ENCODE data around the gene NFATC1. TPM values are rescaled to one million over a fixed set of nuclear protein-coding genes. Genes with fewer than 3 reads are reported as not detected.
A peak's percentile ranks its signal among the peaks of the same experiment; 100 is the strongest.

Gene NFATC1
- total RNA-seq, 1 donor from 2014 or later = 35.4 TPM

DNA sequence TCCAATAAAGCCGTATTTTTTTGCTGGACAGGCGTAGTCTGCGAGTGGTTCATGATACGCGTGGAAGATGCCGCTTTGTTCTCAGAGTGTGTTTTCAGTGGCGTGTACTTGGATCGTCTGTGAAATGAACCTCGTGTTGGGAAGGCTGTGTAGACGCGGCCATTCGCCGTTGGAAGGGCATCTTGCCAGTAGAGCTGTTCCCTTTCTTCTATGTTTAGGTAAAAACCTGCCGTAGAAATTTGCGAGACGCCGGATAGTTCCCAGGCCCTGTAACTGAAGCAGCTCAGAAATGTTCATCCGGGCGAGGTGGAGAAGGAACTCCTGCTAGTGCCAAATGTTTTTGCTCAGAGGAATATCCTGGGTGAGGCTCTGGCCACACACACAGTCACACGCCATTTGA is 133.6 kb downstream of the NFATC1 start:
- DNase-seq (ENCODE audit: low spot score) = peak; percentile 72

DNA sequence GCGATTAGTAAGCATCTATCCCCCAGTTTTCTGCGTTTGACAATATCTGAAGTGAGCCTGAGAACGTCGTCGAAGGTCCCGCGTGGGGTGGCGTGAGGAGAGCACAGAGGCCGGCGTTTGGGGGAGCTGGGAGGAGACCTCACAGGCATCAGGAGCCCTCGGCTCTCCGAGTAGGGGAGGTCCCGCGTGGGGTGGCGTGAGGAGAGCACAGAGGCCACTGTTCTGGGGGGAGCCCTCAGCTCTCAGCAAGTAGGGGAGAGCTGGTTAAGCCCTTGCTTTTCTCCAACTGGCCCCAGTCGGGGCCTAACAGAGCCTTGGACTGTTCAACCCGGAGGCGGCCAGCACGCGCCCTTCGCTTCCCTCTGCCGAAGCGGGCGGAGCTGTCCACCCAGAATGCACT is 134.3 kb downstream of the NFATC1 start:
- DNase-seq (ENCODE audit: low spot score) = peak; percentile 80

DNA sequence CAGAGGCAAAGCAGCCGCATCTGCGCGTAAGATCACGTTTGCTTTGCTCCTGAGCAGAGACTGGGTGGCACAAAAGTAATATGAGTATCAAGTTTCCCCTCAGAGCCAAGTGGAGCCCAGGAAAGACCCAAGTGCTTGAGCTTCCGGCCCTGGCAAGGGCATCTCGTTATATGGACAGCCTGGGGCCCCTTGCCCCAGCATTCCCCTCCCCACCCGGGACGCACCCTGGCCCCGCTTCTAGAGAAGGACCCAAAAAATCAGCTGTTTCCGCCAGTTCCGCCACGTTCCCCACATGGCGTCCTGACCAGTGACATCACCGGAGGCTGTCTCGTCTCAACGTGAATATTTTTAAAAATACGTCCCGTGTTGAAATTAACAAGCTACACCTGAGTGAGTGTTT is 135.1 kb downstream of the NFATC1 start:
- DNase-seq (ENCODE audit: low spot score) = peak; percentile 47

DNA sequence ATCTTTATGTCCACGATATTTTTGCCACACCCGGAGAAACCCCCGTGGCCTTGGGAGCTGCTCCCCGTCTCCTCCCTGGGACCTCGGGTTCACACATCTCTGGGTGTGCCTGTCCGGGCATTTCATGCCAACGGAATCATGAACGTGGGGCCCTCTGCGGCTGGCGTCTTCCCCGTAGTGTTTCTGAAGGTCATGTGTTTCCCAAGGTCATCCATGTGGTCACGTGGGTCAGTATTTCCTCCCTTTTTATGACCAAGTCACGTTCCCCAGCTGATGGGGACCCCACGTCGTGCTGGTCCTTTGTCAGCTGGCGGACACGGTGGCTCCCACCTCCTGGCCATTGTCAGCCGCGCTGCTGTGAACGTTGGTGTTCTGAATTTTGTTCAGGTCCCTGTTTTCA is 135.7 kb downstream of the NFATC1 start:
- DNase-seq (ENCODE audit: low spot score) = peak; percentile 65

DNA sequence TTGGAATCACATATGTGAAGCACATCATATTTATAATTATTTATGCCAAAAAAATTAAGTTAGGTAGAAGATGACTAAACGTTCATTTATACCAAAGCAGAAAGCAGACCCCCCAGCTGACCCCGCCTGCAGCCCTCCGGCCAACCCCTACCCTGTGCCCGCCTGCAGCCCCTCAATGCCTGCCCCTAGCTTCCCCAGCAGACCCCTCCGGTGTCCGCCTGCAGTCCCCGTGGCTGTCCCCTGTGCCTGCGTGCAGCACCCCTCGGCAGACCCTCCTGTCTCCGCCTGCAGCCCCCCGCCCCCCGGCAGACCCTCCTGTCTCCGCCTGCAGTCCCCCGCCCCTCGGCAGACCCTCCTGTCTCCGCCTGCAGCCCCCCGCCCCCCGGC is 136.2 kb downstream of the NFATC1 start:
- peak; percentile 47 for DNase-seq (ENCODE audit: low spot score)

DNA sequence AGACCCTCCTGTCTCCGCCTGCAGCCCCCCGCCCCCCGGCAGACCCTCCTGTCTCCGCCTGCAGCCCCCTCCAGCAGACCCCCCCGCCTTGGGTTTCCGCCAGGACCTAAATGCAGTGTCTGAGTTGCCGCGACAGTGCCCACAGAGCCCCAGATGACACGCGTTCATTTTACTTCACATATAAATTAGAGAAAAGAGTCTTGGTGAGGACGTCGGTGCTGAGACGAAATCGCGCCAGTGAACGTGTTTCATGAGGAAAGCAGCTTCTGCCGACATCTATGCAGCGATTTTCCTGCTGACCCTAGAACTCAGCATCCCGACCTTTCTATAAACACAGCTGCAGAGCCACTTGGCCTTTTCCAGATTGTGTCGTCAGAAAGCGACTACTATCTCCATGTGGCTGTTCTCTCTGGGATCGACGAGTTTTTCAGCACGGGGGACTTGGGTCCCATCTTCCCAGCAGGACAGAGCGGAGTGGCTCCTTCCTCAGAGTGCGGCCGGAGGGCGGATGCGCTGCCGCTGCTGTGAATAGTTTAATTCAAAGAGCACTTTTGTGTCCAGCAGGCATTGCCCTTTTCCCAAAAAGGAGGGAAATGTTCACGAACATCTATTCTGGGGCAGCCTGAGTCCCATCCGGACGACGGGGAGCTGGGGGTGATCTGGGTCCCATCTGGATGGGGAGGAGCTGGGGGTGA is 136.7 kb downstream of the NFATC1 start:
- DNase-seq (ENCODE audit: low spot score) = peak; percentile 83

DNA sequence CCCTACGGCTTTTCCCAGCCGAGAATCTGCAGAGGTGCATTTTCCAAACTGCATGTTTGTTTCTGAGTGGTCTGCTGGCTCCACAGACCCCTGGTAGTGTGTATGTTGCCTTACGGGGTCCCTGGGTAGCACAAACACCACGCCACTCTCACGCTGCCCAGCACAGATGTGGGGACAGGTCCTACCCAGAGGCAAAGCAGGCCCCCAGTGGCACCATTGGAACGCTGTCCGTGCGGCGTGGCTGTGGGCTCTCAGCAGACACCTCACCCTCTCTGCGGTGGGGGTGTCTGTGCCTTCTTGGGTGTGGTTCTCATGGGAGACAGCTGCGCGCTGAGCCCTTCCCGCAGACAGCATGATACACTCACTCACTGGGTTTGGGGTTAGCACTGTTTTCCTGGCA is 137.4 kb downstream of the NFATC1 start:
- DNase-seq (ENCODE audit: low spot score) = peak; percentile 26

DNA sequence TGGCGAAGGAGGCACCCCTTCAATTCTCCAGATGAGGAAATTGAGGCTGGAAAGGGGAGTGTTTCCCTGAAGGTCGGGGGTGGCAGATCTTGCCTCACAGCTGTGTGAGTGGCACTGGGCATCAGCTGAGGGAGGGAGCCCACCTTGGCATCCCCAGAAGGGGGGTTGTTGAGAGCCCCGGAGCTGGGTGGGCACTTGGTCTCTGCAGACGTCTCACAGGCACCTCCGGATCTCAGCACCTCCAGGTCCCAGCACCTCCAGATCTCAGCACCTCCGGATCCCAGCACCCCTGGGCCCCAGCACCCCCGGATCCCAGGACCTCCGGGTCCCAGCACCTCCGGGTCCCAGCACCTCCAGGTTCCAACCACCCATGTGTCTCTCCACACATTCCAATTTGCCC is 137.9 kb downstream of the NFATC1 start:
- DNase-seq (ENCODE audit: low spot score) = peak; percentile 69

DNA sequence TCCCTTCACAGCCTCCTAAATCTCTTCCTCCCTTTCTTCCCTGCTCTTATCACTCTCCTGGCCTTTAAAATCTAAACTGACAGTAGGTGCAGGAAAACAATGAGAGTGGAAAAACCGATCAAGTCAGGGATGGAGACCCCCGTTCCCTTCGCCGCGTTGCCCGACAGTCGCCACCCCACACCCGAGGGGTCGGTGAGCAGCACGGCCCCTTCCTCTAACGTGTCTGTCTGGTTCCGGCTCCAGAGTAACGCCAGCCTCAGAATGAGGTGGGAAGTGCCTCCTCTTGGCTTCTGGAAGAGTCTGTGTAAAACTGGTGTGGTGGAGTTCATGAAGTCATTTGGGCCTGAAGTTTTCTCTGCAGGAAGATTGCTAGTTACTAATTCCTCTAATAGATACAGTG is 138.6 kb downstream of the NFATC1 start:
- peak; percentile 41 for DNase-seq (ENCODE audit: low spot score)

DNA sequence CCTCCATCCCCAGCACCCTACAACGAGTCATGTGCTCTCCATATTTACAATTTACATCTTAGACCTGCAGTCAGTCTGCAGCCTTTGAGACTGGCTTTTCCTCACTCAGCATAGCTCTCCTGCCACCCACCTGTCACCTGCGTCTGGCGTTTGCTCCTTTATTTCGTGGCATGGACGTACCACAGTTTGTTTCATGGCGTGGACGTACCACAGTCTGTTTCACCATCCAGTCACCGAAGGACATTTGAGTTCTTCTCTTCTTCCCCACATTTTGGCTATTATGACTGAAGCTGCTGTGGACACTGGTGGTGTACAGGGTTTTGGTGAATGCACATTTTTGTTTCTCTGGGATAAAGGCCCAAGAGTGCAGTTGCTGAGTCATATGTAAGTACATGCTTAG is 142.0 kb downstream of the NFATC1 start:
- DNase-seq (ENCODE audit: low spot score) = peak; percentile 47

DNA sequence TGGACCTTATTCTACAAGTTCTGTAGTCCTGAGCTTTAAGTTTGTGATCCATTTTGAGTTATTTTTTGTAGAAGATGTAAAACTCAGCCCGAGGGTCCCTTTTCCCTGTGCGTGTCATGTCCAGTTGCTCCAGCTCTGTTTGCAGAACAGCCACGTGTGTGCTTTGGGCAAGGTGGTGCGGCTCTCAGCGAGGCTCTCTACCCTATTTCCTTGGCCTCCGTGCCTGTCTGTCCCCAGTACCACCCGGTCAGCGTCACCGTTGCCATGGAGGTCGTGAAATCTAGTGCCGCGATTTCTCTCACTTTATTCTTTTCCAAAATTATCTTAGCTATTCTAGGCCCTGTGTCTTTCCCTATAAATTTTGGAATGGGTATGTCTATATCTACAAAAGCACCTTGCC is 142.9 kb downstream of the NFATC1 start:
- peak; percentile 64 for DNase-seq (ENCODE audit: low spot score)

DNA sequence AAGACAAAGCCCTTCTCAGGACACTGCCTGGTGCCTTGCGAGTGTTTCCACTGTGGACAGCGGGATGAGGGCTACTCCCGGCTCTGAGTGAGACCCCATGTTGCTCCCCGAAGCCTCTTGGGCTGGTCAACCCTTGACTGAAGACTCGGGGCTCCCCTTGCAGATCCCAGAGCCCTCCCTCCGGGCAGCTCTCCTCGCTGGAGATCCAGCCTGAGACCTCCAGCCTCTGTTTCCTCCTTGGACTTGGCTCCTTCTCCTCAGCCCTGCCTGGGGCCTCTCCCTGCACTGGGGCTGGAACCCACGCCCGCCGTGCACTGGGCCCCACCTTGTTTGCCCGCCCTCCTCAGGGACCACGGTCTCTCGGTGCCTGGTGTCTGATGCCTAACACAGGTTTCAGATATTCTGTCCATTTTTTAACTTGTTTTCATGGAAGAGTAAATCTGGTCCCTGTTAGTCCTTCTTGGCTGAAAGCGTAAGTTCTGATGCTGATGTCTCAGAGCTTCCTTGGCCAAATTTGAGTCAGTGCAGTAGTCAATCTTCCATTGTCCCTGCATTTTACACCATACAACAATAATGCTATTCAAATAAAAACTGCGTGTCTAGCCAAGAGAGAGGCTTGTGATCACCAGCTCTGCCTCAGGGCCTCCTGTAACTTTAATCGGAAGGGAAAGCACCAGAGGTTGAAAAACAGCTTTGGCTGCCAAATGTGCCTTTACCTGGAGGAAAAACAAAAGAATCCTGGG is 144.6 kb downstream of the NFATC1 start:
- peak; percentile 65 for DNase-seq (ENCODE audit: low spot score)

DNA sequence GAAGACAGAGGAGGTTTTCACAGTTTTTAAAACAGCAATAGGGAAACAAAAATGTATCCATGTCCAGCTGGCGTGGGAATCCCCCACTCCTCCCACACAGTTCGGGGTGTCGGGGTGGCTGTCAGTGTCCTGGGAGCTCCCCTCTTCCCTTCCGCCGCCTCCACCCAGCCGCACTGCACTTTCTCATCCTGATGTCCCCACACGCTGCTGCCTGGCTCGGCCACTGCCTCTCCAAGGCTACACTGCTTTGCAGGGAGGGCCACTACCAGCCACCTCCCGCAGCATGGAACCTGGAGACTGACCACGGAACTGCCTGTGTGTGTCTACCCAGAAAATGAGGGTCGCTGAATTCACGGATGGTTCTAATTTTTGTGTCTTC is 145.2 kb downstream of the NFATC1 start:
- DNase-seq (ENCODE audit: low spot score) = peak; percentile 89

DNA sequence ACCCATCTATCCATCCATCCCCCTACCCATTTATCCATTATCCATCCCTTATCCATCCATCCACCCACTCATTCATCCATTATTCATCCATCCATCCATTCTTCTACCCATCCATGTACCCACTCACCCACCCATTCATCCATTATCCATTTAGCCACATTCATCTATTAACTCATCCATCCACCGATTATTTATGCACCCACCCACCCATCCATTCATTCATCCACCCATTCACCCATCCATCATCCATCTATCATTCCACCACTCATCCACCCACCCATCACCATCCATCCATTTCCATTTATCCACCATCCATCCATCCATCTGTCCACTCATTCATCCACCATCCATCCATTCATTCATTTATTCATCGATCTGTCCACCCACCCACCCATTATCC is 146.5 kb downstream of the NFATC1 start:
- DNase-seq (ENCODE audit: low spot score) = no peak

DNA sequence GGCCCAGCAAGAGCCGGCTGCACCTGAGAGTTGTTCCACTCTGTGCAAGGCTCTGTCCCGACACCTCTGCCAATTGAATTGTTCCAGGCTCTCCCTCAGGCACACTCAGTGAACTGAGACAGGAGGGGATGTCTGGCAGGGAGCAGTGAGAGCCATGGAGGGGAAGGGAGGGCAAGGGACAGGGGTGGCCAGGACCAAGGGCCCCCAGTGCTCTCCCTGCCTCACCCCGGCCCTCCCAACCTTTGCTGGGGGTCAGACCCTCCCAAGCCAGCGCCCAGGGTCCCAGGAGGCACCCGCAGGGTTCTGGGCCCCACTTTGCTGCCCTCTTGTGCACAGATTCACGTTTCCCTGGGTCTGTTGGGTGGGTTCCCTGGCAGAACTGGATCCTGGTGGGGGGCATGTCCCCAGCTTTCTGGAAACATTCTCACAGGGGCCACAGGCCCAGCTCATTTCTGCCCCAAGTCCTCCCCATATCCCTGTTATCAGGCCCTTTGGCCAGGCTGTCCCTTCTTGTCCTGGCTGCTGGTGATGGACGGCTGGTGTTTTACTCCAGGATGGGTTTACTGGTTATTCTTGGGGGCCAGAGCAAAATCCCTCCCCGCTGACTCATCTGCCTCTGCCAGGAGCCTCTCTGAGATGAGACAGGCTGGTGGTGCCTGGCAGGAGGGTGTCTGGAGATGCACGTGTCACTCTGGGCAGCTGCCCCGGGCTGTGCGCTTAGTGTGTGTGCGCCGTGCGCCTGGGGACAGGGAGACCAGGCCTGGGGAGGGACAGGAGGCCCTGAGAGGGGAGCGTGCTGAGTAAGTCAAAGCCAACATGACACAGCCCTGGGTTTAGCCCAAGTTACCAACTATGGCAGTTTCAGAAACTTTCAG is 147.4 kb downstream of the NFATC1 start:
- peak; percentile 71 for DNase-seq (ENCODE audit: low spot score)

DNA sequence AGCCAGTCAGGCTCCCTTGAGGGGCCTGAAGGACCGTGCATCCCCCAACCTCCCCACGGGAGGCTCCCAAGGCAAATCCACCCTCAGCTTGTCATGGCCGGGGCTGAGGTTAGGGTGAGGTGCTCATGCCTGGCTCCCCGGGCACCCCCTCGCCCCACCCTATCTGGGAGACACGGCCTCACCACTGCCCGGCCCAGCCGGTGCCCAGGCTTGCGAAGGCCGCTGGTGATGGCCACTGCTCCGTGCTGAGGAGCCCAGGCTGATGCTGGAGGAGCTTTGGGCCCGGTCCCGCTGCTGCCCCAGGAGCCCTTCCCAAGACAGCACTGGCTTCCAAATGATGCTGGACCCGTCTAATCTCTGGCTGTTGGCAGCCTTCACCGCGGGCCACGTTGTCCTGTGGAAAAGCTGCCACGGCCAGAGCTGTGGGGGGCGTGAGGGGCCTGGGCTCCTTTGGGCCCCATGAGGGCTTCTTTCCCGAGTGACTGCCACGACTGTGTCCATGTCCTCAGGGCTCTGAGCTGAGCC is 148.2 kb downstream of the NFATC1 start:
- peak; percentile 64 for DNase-seq (ENCODE audit: low spot score)

DNA sequence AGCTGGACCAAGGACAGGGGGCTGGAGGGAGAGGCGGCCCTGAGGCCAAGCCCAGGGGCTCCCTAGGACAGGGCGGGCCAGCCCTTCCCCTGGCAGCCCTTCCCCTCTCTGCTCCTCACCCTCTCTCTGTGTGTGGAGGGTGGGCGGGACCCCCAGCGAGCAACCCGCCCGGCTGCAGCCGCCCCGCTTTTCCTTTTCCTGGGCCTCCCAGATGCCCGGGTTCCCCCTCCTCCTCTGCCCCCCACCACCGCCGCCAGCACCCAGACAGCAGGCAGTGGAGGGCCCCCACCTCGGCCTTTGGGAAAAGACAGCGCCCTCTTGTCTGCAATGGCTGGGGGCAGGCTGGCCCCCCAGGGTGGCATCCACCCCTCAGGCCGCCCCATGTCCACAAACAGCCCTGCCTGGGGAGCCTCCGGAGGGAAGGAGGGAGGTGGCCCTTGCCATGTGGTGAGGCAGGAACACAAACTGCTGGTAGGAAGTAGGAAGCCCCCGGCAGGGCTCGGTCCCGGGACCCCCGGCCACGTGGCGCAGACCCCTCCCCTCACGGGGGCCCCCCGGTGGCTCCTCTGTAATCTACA is 148.7 kb downstream of the NFATC1 start:
- peak; percentile 86 for DNase-seq (ENCODE audit: low spot score)

DNA sequence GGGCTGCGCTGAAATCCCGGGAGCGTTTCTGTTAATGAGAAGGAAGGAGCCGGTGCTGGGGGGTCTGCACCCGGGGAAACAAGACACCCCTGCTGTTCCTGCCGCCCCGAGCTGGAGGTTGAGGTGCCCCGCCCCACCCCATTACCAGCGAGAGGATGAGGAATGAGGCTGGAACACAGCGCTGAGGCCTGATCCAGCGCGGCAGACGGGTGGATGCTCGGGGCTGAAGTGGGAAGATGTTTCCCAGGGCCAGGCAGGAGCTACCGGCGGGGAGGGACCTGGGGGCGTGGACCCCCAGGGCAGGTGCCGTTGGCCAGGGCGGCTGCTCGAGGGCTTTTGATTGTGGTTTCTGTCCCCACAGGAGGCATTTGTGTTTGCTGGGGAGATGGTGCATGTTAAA is 149.5 kb downstream of the NFATC1 start:
- DNase-seq (ENCODE audit: low spot score) = peak; percentile 43

DNA sequence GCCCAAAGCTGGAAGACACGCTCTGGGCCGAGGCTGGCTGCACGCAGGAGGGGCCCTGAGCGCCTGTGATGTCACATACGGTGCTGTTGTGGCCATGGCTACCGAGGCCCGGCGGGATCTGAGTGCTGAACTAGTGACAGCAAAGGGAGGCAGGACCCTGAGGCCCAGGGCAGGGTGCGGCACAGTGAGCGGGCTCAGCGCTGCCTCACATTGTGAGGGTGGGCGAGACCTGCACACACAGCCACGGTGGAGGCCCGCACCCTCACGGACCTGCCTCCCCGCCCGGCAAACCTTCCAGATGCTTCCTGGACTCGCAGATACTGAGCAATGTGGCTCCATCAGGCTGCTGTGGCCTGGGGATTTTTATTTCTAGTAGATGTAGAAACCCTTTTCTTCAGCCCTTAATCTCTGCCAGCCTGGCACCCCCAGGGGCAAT is 150.0 kb downstream of the NFATC1 start:
- peak; percentile 72 for DNase-seq (ENCODE audit: low spot score)

DNA sequence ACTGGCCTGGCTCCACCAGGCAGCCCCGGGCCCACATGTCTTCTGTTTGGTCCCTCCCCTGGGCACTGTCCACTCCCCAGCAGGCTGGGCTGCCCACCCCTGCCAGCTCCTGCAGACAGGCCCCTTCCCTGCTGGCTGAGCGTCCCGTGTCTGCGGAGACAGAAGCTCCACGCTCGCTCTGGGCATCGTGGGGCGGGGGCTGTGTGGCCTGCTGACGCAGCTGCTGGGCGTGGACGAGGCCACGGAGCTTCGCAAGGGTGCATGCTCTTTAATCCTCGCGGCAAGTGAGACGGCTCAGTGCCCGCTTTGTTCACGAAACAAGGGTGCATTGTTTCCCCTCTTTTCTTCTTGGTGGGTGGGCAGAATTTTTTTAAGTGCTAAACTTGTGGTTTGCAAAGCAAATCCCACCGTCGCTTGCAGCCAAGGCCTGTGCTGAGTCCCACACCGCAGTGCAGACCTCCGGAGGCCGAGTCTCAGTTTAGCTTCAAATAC is 151.1 kb downstream of the NFATC1 start:
- DNase-seq (ENCODE audit: low spot score) = peak; percentile 77

DNA sequence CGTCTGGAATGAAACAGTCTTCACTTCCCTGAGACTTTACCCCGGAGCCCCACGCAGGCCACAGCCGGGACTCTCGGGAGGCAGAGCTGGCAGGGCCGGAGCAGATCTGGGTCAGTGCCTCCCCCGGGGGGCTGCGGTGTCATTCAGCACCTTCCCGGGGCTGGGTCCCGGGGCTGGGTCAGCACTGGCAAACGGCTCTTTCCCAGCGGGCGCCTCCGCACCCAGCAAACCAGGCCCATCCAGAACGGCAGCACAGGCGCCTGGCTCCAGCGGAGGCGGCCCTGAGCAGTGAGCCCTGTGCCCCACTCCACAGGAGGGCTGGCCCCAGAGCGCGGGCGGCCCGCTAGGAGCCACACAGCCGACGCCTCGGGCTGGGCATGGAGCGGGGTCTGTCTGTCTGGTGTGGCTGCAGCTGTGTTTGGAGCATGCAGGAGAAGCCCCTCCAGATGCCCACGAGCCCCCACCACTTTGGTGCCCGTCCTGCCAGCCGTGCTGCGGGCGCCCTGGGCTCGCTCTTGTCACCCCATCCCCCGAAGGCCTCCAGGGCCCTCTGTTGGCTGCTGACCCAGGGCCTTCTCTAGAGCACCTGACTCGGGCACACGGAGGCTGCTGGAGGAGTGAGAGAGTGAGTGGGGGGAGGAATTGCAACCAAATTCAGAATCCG is 151.8 kb downstream of the NFATC1 start:
- peak; percentile 82 for DNase-seq (ENCODE audit: low spot score)

Data from mesenteric fat pad (tissue), 1 donor.